ENCODE measurements around the gene SYCE1. TPM values are rescaled to one million over a fixed set of nuclear protein-coding genes. Genes with fewer than 3 reads are reported as not detected.

The SYCE1 gene
- total RNA-seq, 1 donor: 0.72 TPM

DNA sequence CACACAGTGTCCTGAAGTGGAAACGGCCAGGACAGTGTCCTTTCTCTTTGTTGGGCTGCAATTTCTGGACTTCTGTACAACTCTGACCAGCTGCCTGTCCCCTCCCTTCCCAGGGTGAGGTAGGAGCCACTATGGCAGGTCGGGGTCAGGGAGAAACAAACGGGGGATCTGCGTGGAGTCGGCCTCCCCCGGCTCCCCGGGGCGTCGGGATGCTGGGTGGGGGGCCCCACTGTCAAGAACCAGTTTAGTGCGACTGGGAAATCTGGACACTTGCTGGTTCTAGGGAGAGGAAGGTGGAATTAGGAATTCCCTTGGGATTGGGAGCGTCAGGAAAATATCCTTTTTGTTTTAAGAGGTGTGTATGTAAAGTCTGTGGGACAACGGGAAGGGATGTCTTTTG is 567 bp downstream of the SYCE1 start:
- no peaks in the 10 kb centered on the region for H3K79me2 ChIP-seq (ENCODE audit: insufficient read depth, low read length)
- H4K20me1 ChIP-seq (ENCODE audit: insufficient read depth, low read length): no peaks in the 10 kb centered on the region
- TF ChIP-seq CTCF (IDR thresholded peaks at IDR 0.05; ENCODE audit: extremely low read depth, low read depth, low read length): no peak
- no peaks in the 10 kb centered on the region for H3K4me1 ChIP-seq (ENCODE audit: insufficient read depth, low read length)
- no peak overlapping the region for H3K27ac ChIP-seq (ENCODE audit: low read depth, low read length)
- H3K36me3 ChIP-seq (ENCODE audit: insufficient read depth, low read length): no peaks in the 10 kb centered on the region
- H3K4me3 ChIP-seq (ENCODE audit: insufficient read depth, low read length): no peak overlapping the region
- no peak overlapping the region for H2AFZ ChIP-seq (ENCODE audit: low read length)
- H3K4me2 ChIP-seq (ENCODE audit: insufficient read depth, low read length): no peak overlapping the region
- DNase-seq (ENCODE audit: insufficient read length, low spot score, missing footprints): peak; percentile 53
- H3K9me3 ChIP-seq (ENCODE audit: low read depth, low read length): no peaks in the 10 kb centered on the region
- H3K27me3 ChIP-seq (ENCODE audit: insufficient read depth, low read length): no peaks in the 10 kb centered on the region

DNA sequence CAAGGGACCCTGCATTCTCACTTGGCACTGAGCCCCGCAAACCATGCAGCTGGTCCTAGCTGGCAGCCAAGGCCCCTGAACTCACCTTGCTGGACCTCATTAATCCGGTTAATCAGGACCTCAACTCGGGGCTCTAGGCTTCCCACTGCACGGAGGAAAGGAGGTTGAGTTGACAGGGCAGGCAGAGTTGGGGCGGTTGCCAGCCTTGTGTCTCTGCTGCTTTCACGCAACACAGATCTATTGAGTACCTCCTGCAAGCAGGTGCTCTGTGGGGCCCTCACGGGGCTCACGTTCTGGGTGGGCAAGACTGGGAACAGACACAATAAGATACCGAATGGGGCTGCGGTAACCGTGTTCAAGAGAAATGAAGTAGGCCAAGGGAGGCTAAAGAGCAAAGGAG is 6.2 kb downstream of the SYCE1 start:
- Histone ChIP-seq H3K4me3 (ENCODE audit: insufficient read depth, low read length) (no peak overlapping the region), H3K79me2 (ENCODE audit: insufficient read depth, low read length) (no peaks in the 10 kb centered on the region), H3K27me3 (ENCODE audit: insufficient read depth, low read length) (no peaks in the 10 kb centered on the region), H3K9me3 (ENCODE audit: low read depth, low read length) (no peaks in the 10 kb centered on the region), H3K4me1 (ENCODE audit: insufficient read depth, low read length) (no peaks in the 10 kb centered on the region), H3K27ac (ENCODE audit: low read depth, low read length) (no peak overlapping the region), H4K20me1 (ENCODE audit: insufficient read depth, low read length) (no peaks in the 10 kb centered on the region), H2AFZ (ENCODE audit: low read length) (no peak overlapping the region), H3K4me2 (ENCODE audit: insufficient read depth, low read length) (no peak overlapping the region), H3K36me3 (ENCODE audit: insufficient read depth, low read length) (no peaks in the 10 kb centered on the region)
- DNase-seq (ENCODE audit: insufficient read length, low spot score, missing footprints): no peak
- TF ChIP-seq CTCF (IDR thresholded peaks at IDR 0.05; ENCODE audit: extremely low read depth, low read depth, low read length): no peak

DNA sequence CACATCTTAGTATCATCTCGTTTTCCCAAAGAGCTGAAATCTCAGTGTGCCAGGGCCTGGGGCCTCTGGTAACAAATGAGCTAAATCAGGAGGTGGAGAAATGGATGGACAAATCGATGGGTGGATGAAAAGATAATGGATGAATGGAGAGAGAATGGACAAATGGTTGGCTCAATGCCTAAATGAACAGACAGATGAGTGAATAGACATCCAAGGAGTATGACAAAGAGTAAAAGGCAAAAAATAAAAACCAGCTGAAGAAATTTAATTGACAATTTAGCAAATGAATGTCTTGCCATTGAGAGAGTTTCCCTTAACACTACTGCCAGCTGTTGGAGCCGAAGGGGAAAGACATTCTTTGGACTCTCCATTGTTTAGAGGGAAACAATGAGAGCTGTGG is 8.0 kb downstream of the SYCE1 start:
- Histone ChIP-seq H3K79me2 (ENCODE audit: insufficient read depth, low read length) (no peaks in the 10 kb centered on the region), H3K9me3 (ENCODE audit: low read depth, low read length) (no peaks in the 10 kb centered on the region), H3K27ac (ENCODE audit: low read depth, low read length) (no peak overlapping the region), H4K20me1 (ENCODE audit: insufficient read depth, low read length) (no peaks in the 10 kb centered on the region), H3K36me3 (ENCODE audit: insufficient read depth, low read length) (no peaks in the 10 kb centered on the region), H3K4me2 (ENCODE audit: insufficient read depth, low read length) (no peak overlapping the region), H2AFZ (ENCODE audit: low read length) (no peak overlapping the region), H3K4me1 (ENCODE audit: insufficient read depth, low read length) (no peaks in the 10 kb centered on the region), H3K4me3 (ENCODE audit: insufficient read depth, low read length) (no peak overlapping the region), H3K27me3 (ENCODE audit: insufficient read depth, low read length) (no peaks in the 10 kb centered on the region)
- no peak for DNase-seq (ENCODE audit: insufficient read length, low spot score, missing footprints)
- TF ChIP-seq CTCF (IDR thresholded peaks at IDR 0.05; ENCODE audit: extremely low read depth, low read depth, low read length): no peak

DNA sequence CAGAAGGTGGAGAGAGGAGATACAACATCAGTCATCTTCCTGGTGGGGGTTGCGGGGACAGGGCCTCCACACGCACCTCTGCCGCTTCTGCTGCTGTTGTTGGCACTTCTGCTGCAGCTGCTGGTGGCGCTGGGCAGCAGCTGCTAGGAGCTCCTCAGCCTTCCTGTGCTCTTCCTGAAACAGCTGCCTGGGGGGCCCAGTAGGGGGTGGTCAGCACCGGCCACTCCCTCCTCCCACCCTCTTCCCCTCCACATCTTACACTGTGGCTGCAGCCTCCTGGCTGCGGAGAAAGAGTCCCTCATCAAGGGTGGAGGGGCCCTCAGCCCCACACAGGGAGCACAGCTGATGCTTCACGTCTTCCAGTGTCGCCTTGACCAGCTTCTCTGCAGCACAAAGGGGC is 9.9 kb downstream of the SYCE1 start:
- Histone ChIP-seq H3K79me2 (ENCODE audit: insufficient read depth, low read length) (no peaks in the 10 kb centered on the region), H3K27ac (ENCODE audit: low read depth, low read length) (no peak overlapping the region)

More for the DNA sequence above, 9.9 kb downstream of the SYCE1 start:
- Histone ChIP-seq H3K4me1 (ENCODE audit: insufficient read depth, low read length) (no peaks in the 10 kb centered on the region), H3K9me3 (ENCODE audit: low read depth, low read length) (no peaks in the 10 kb centered on the region), H3K36me3 (ENCODE audit: insufficient read depth, low read length) (no peaks in the 10 kb centered on the region), H3K27me3 (ENCODE audit: insufficient read depth, low read length) (no peaks in the 10 kb centered on the region), H3K4me2 (ENCODE audit: insufficient read depth, low read length) (no peak overlapping the region), H3K4me3 (ENCODE audit: insufficient read depth, low read length) (no peak overlapping the region), H4K20me1 (ENCODE audit: insufficient read depth, low read length) (no peaks in the 10 kb centered on the region), H2AFZ (ENCODE audit: low read length) (no peak overlapping the region)
- TF ChIP-seq CTCF (IDR thresholded peaks at IDR 0.05; ENCODE audit: extremely low read depth, low read depth, low read length): no peak
- no peak for DNase-seq (ENCODE audit: insufficient read length, low spot score, missing footprints)
